GM23338 (cell line): ENCODE data around the gene CRAMP1.

ENCODE experiments used
- CTCF ChIP-seq, 2 experiments: fragments of 200-600 bp in 1 of 2; sonication (generic) in 1 of 2; conservative IDR thresholded peaks; 2 replicates each; pipeline versions ENCODE4 v1.5.1 to v1.6.1; 2016 to 2017; ENCODE audit warnings: antibody characterized with exemption in 2 of 2, low read depth in 2 of 2, mild to moderate bottlenecking in 2 of 2, moderate library complexity in 1 of 2
- EZH2 ChIP-seq: fragments of 200-600 bp; sonication (generic); IDR thresholded peaks from one replicate; pipeline ENCODE4 v1.8.0; 2017; ENCODE audit warnings: antibody characterized with exemption, mild to moderate bottlenecking, low read depth; ENCODE audit not compliant: unreplicated experiment
- EZH2phosphoT487 ChIP-seq: fragments of 200-600 bp; sonication (generic); IDR thresholded peaks from one replicate; pipeline ENCODE4 v1.8.1; 2018; ENCODE audit warnings: antibody characterized with exemption; ENCODE audit not compliant: unreplicated experiment
- POLR2AphosphoS5 ChIP-seq: IDR thresholded peaks from 2 replicates; pipeline ENCODE4 v1.6.1; 2016; ENCODE audit warnings: antibody characterized with exemption, low read depth
- REST ChIP-seq: IDR thresholded peaks from one replicate; pipeline ENCODE4 v1.6.1; 2018; ENCODE audit warnings: antibody characterized with exemption; ENCODE audit not compliant: unreplicated experiment
- ZNF114 ChIP-seq: fragments of 250-450 bp; sonication (Bioruptor Pico); IDR thresholded peaks from 2 replicates; pipeline ENCODE4 v1.5.0; 2020; ENCODE audit warnings: mild to moderate bottlenecking, moderate library complexity
- ZNF331 ChIP-seq: fragments of 250-450 bp; sonication (Bioruptor Pico); IDR thresholded peaks from 2 replicates; pipeline ENCODE4 v1.5.0; 2020; ENCODE audit warnings: low read depth, mild to moderate bottlenecking, moderate library complexity
- ZNF462 ChIP-seq: fragments of 250-450 bp; sonication (Bioruptor Pico); IDR thresholded peaks from 2 replicates; pipeline ENCODE4 v1.5.0; 2020; ENCODE audit warnings: mild to moderate bottlenecking, moderate library complexity

GRCh38 chr16:1661826-1662225, 49.7 kb downstream of the CRAMP1 start:
- TF ChIP-seq CTCF (conservative IDR thresholded peaks at IDR 0.05; ENCODE audit: low read depth in 2 of 2) (no peak), EZH2 (no peak), POLR2AphosphoS5 (no peak), ZNF114 (no peak), REST (no peak), ZNF462 (no peak), ZNF331 (CRISPR knock-in tag) (no peak), EZH2phosphoT487 (no peak)
